SK-N-SH (cell line): ENCODE results near the gene NDUFS6. TPM values are rescaled to one million over a fixed set of nuclear protein-coding genes. Genes with fewer than 3 reads are reported as not detected.

Experiments used
- CTCF ChIA-PET: fragments of 300-600, 350-600 bp; formaldehyde crosslinking; extraction: SDS; loops from one replicate; lab custom pipeline; 2021; lab: Yijun Ruan, JAX
- POLR2A ChIA-PET: fragments of 350-600 bp; sonication (Branson Sonifier 250); formaldehyde crosslinking; extraction: SDS; loops from one replicate; lab custom pipeline; 2020; ENCODE audit warnings: antibody characterized with exemption, inconsistent platforms; lab: Yijun Ruan, JAX
- DNase-seq: peaks from one replicate; pipeline ENCODE4 v3.0.0; 2012
- H2AFZ ChIP-seq: fragments of 200-600 bp; sonication (generic); 2 replicates; pipeline ENCODE4 v1.8.1; 2016; ENCODE audit warnings: antibody characterized with exemption, mild to moderate bottlenecking, low read depth
- H3F3A ChIP-seq: fragments of 200-600 bp; sonication (generic); replicated peaks from 2 replicates; pipeline ENCODE3; 2016; ENCODE audit warnings: antibody characterized with exemption, mild to moderate bottlenecking; ENCODE audit not compliant: insufficient read depth
- H3K27ac ChIP-seq, 2 experiments: fragments of 200-500 bp in 1 of 2; fragments of 200-600 bp in 1 of 2; sonication (Bioruptor generic) in 1 of 2; sonication (generic), shearing (Covaris generic) in 1 of 2; 2 replicates each; pipeline versions ENCODE4 v1.5.1 to v1.6.1; 2014 to 2016; ENCODE audit warnings: low read depth in 2 of 2, inconsistent platforms in 1 of 2, low read length in 1 of 2, mild to moderate bottlenecking in 1 of 2, mixed read lengths in 1 of 2
- H3K27me3 ChIP-seq: fragments of 200-600 bp; sonication (generic), shearing (Covaris generic); 2 replicates; pipeline ENCODE4 v1.6.1; 2016; ENCODE audit warnings: mixed run types; ENCODE audit not compliant: insufficient read depth
- H3K36me3 ChIP-seq, 2 experiments: fragments of 200-500 bp in 1 of 2; fragments of 200-600 bp in 1 of 2; sonication (Bioruptor generic) in 1 of 2; sonication (generic) in 1 of 2; replicated peaks in 1 of 2; 2 replicates each; pipeline versions ENCODE3 to v1.5.1; 2014 to 2016; ENCODE audit warnings: low read length in 1 of 2, mild to moderate bottlenecking in 1 of 2; ENCODE audit not compliant: insufficient read depth in 2 of 2, control insufficient read depth in 1 of 2
- H3K4me1 ChIP-seq, 2 experiments: fragments of 200-500 bp in 1 of 2; fragments of 200-600 bp in 1 of 2; sonication (Bioruptor generic) in 1 of 2; sonication (generic), shearing (Covaris generic) in 1 of 2; 2 replicates each; pipeline versions ENCODE4 v1.5.1 to v1.6.1; 2014 to 2016; ENCODE audit warnings: low read depth in 1 of 2, low read length in 1 of 2, mixed run types in 1 of 2; ENCODE audit not compliant: insufficient read depth in 2 of 2, control insufficient read depth in 1 of 2
- H3K4me2 ChIP-seq: fragments of 200-600 bp; sonication (generic), shearing (Covaris generic); 2 replicates; pipeline ENCODE4 v1.6.1; 2017; ENCODE audit warnings: mixed run types
- H3K4me3 ChIP-seq, 2 experiments: fragments of 200-500 bp in 1 of 2; fragments of 200-600 bp in 1 of 2; sonication (Bioruptor generic) in 1 of 2; sonication (generic), shearing (Covaris generic) in 1 of 2; 2 replicates each; pipeline versions ENCODE4 v1.5.1 to v1.8.1; 2014 to 2016; ENCODE audit warnings: low read depth in 2 of 2, inconsistent platforms in 1 of 2, low read length in 1 of 2, mild to moderate bottlenecking in 1 of 2, mixed read lengths in 1 of 2, moderate library complexity in 1 of 2
- H3K79me2 ChIP-seq: fragments of 200-600 bp; sonication (generic); 2 replicates; pipeline ENCODE4 v1.8.1; 2017; ENCODE audit warnings: mild to moderate bottlenecking; ENCODE audit not compliant: insufficient read depth
- H3K9ac ChIP-seq: fragments of 200-600 bp; sonication (generic); 2 replicates; pipeline ENCODE4 v1.6.1; 2017; ENCODE audit warnings: mixed run types
- H3K9me2 ChIP-seq: fragments of 200-600 bp; sonication (generic); 2 replicates; pipeline ENCODE4 v1.6.1; 2017; ENCODE audit warnings: mixed run types
- H3K9me3 ChIP-seq: fragments of 200-600 bp; sonication (generic); 2 replicates; pipeline ENCODE4 v1.6.1; 2017; ENCODE audit warnings: mixed run types, mild to moderate bottlenecking, moderate library complexity
- H4K20me1 ChIP-seq: fragments of 200-600 bp; sonication (generic); 2 replicates; pipeline ENCODE4 v1.6.1; 2017; ENCODE audit warnings: mild to moderate bottlenecking, mixed run types; ENCODE audit not compliant: insufficient read depth
- ELF1 ChIP-seq: IDR thresholded peaks from 2 replicates; pipeline ENCODE4 v1.4.0; 2012
- EP300 ChIP-seq, 2 experiments: IDR thresholded peaks; 2 replicates each; pipeline versions ENCODE4 v1.4.0 to v1.6.1; 2012; ENCODE audit warnings: borderline replicate concordance in 1 of 2, low read depth in 1 of 2, low read length in 1 of 2
- FOXJ3 ChIP-seq: sonication (generic); formaldehyde crosslinking; IDR thresholded peaks from 2 replicates; pipeline ENCODE4 v1.5.1; 2020; ENCODE audit warnings: mild to moderate bottlenecking, missing genetic modification reagents
- GABPA ChIP-seq: IDR thresholded peaks from 2 replicates; pipeline ENCODE4 v1.4.0; 2012; ENCODE audit warnings: low read depth, mild to moderate bottlenecking
- GATA2 ChIP-seq: sonication (generic); formaldehyde crosslinking; IDR thresholded peaks from 2 replicates; pipeline ENCODE4 v1.5.0; 2020; ENCODE audit warnings: mild to moderate bottlenecking, missing genetic modification reagents
- IRF3 ChIP-seq: fragments of 150-350 bp; IDR thresholded peaks from 2 replicates; pipeline ENCODE4 v1.6.1; 2016; ENCODE audit warnings: mild to moderate bottlenecking, low read depth, low read length
- JUND ChIP-seq: IDR thresholded peaks from 2 replicates; pipeline ENCODE4 v1.4.0; 2012
- MEF2A ChIP-seq: IDR thresholded peaks from 2 replicates; pipeline ENCODE4 v1.4.0; 2012; ENCODE audit warnings: low read depth, borderline replicate concordance
- MXI1 ChIP-seq: IDR thresholded peaks from 2 replicates; pipeline ENCODE4 v1.6.1; 2012; ENCODE audit warnings: mild to moderate bottlenecking, low read depth, low read length, improper control_type of control experiment
- NRF1 ChIP-seq: IDR thresholded peaks from 2 replicates; pipeline ENCODE4 v1.6.1; 2012; ENCODE audit warnings: low read depth, mild to moderate bottlenecking, low read length
- PBX3 ChIP-seq: IDR thresholded peaks from 2 replicates; pipeline ENCODE4; 2012
- RAD21 ChIP-seq: IDR thresholded peaks from 2 replicates; pipeline ENCODE4 v1.6.1; 2012; ENCODE audit warnings: mild to moderate bottlenecking, low read length
- RCOR1 ChIP-seq: fragments of 150-350 bp; IDR thresholded peaks from 2 replicates; pipeline ENCODE4 v1.6.1; 2017; ENCODE audit warnings: antibody characterized with exemption, low read length
- REST ChIP-seq: IDR thresholded peaks from 2 replicates; pipeline ENCODE4 v1.6.1; 2012; ENCODE audit warnings: mild to moderate bottlenecking, low read depth, low read length, moderate library complexity
- RXRA ChIP-seq: IDR thresholded peaks from 2 replicates; pipeline ENCODE4 v1.4.0; 2012; ENCODE audit warnings: low read depth, mild to moderate bottlenecking, borderline replicate concordance
- SIN3A ChIP-seq: IDR thresholded peaks from 2 replicates; pipeline ENCODE4 v1.6.1; 2012; ENCODE audit warnings: low read depth, mild to moderate bottlenecking, low read length, moderate library complexity, borderline replicate concordance
- SMC3 ChIP-seq: IDR thresholded peaks from 2 replicates; pipeline ENCODE4 v1.6.1; 2012; ENCODE audit warnings: low read depth, low read length, improper control_type of control experiment
- TAF1 ChIP-seq: IDR thresholded peaks from 2 replicates; pipeline ENCODE4 v1.6.1; 2012; ENCODE audit warnings: low read depth, mild to moderate bottlenecking, low read length, moderate library complexity, borderline replicate concordance
- TEAD4 ChIP-seq: IDR thresholded peaks from 2 replicates; pipeline ENCODE4 v1.4.0; 2012; ENCODE audit warnings: mild to moderate bottlenecking, borderline replicate concordance; ENCODE audit not compliant: insufficient read depth
- USF2 ChIP-seq: fragments of 150-350 bp; IDR thresholded peaks from 2 replicates; pipeline ENCODE4 v1.6.1; 2017; ENCODE audit warnings: antibody characterized with exemption, low read length, low read depth, borderline replicate concordance
- YY1 ChIP-seq: IDR thresholded peaks from 2 replicates; pipeline ENCODE4 v1.4.0; 2012; ENCODE audit warnings: low read depth, mild to moderate bottlenecking
- WGBS: methylation state at CpG from one replicate; pipeline ENCODE4 v1.1.6; 2017; ENCODE audit warnings: low lambda C conversion rate; 5-methylcytosine and 5-hydroxymethylcytosine counted together
- polyA plus RNA-seq, 3 experiments: library from polyadenylated mRNA; depleted of rRNA; stranded (reverse); fragments of >200 nt; gene quantifications; 2 replicates each; pipeline ENCODE4 v1.2.3, GENCODE V29; 2012

The NDUFS6 gene
- polyA plus RNA-seq, 1 of the 3 experiments (the other 2 are of a cell fraction): 316 TPM

GRCh38 chr5:1860949-1861348, 59.7 kb downstream of the NDUFS6 start (continued):
- no peak for TF ChIP-seq TEAD4
- no peak for TF ChIP-seq SIN3A
- no peak for TF ChIP-seq EP300 (IDR thresholded peaks at IDR 0.05; ENCODE audit: borderline replicate concordance in 1 of 2, low read depth in 1 of 2, low read length in 1 of 2)
- no peak for TF ChIP-seq MEF2A
- no peak for TF ChIP-seq GATA2

GRCh38 chr5:1864896-1865440, 63.8 kb downstream of the NDUFS6 start:
- Histone ChIP-seq H3K79me2 (no peaks in the 10 kb centered on the region), H3K9ac (no peak overlapping the region), H3K27me3 (peaks cover 93% of the 10 kb centered on the region), H3K4me2 (no peak overlapping the region), H3K9me2 (no peaks in the 10 kb centered on the region), H3K36me3 (no peaks in the 10 kb centered on the region), H3K4me1 (no peaks in the 10 kb centered on the region), H3K27ac (no peak overlapping the region), H4K20me1 (no peaks in the 10 kb centered on the region), H3F3A (no peaks in the 10 kb centered on the region), H3K9me3 (no peaks in the 10 kb centered on the region), H3K4me3 (no peak overlapping the region), H2AFZ (no peak overlapping the region)
- 13% methylated on average over 14 of the region's 16 CpGs for WGBS
- POLR2A ChIA-PET: no interaction called here
- CTCF ChIA-PET: interaction anchor here (1.0 kb wide), 1 partner anchor 656 kb away, joined by 3 read pairs; no protein-coding TSS in a partner anchor
- no peak for TF ChIP-seq NRF1
- TF ChIP-seq IRF3: no peak
- TF ChIP-seq USF2: no peak
- TF ChIP-seq ELF1: no peak
- no peak for TF ChIP-seq RCOR1
- TF ChIP-seq JUND: no peak
- DNase-seq: no peak

- no peak overlapping the region for H3K4me2 ChIP-seq
- no peaks in the 10 kb centered on the region for H4K20me1 ChIP-seq
- no peak for DNase-seq
- no peak overlapping the region for H3K4me3 ChIP-seq
- 16% methylated on average over 6 of the region's 14 CpGs for WGBS
- H3F3A ChIP-seq: no peaks in the 10 kb centered on the region
- ChIA-PET POLR2A (no interaction called here), CTCF (interaction anchor here (0.8 to 1.0 kb wide), 2 partner anchors 80 to 657 kb away, joined by 3 read pairs; no protein-coding TSS in a partner anchor)
- no peaks in the 10 kb centered on the region for H3K4me1 ChIP-seq
- no peaks in the 10 kb centered on the region for H3K9me3 ChIP-seq
- no peaks in the 10 kb centered on the region for H3K9me2 ChIP-seq
- no peak overlapping the region for H2AFZ ChIP-seq
- no peak overlapping the region for H3K9ac ChIP-seq
- no peaks in the 10 kb centered on the region for H3K36me3 ChIP-seq
- H3K27me3 ChIP-seq: peaks cover 89% of the 10 kb centered on the region
- no peaks in the 10 kb centered on the region for H3K79me2 ChIP-seq
- no peak overlapping the region for H3K27ac ChIP-seq
- no peak for TF ChIP-seq RCOR1
- no peak for TF ChIP-seq SMC3
- TF ChIP-seq TAF1: no peak
- no peak for TF ChIP-seq FOXJ3 (CRISPR knock-in tag)
- TF ChIP-seq MXI1: no peak
- TF ChIP-seq GABPA: no peak
- no peak for TF ChIP-seq YY1
- no peak for TF ChIP-seq EP300 (IDR thresholded peaks at IDR 0.05; ENCODE audit: borderline replicate concordance in 1 of 2, low read depth in 1 of 2, low read length in 1 of 2)
- no peak for TF ChIP-seq PBX3
- TF ChIP-seq RXRA: no peak
- no peak for TF ChIP-seq REST
- no peak for TF ChIP-seq RAD21
- TF ChIP-seq MEF2A: no peak
These were observed 64.3 kb downstream of the NDUFS6 start for GRCh38 chr5:1865486-1865885.
